ENCODE measurements around the gene KRT36.

KRT36 gene

GRCh38 chr17:41475421-41475820, 14.3 kb downstream of the KRT36 start:
- Histone ChIP-seq H2AK5ac (ENCODE audit: low read length) (no peak overlapping the region), H3K4me2 (ENCODE audit: low read length) (no peak overlapping the region), H2BK15ac (replicated peaks; ENCODE audit: low read depth) (no peak overlapping the region), H3K79me2 (ENCODE audit: control insufficient read depth, insufficient read depth, low read length) (no peaks in the 10 kb centered on the region), H3K27me3 (ENCODE audit: insufficient read depth, low read length, poor library complexity) (no peaks in the 10 kb centered on the region), H3K18ac (ENCODE audit: low read length) (no peak overlapping the region), H3K79me1 (ENCODE audit: low read length) (no peaks in the 10 kb centered on the region), H3K56ac (ENCODE audit: low read length) (no peak overlapping the region), H4K8ac (ENCODE audit: low read depth, low read length) (no peak overlapping the region), H2BK120ac (ENCODE audit: low read depth, low read length) (no peak overlapping the region), H3K4ac (ENCODE audit: low read depth, low read length) (no peak overlapping the region), H3K36me3 (ENCODE audit: control insufficient read depth, insufficient read depth, low read length) (no peaks in the 10 kb centered on the region), H3K23ac (ENCODE audit: low read length) (no peak overlapping the region), H3K27ac (ENCODE audit: low read depth, low read length) (no peak overlapping the region), H3K4me3 (ENCODE audit: low read length) (no peak overlapping the region), H3K9ac (ENCODE audit: low read length) (no peak overlapping the region), H4K5ac (ENCODE audit: low read length) (no peak overlapping the region), H2BK5ac (ENCODE audit: low read length) (no peak overlapping the region), H3K4me1 (ENCODE audit: control insufficient read depth, low read depth, low read length) (no peaks in the 10 kb centered on the region)
- no CpG with 5 or more reads among the region's 4 CpGs for WGBS (ENCODE audit: extremely low coverage, insufficient coverage, low lambda C conversion rate)
- DNase-seq, result no peak

- no peak for DNase-seq
- no peaks in the 10 kb centered on the region for H3K27me3 ChIP-seq (ENCODE audit: insufficient read depth, low read length, poor library complexity)
- no CpG with 5 or more reads among the region's 8 CpGs for WGBS (ENCODE audit: extremely low coverage, insufficient coverage, low lambda C conversion rate)
These were observed 14.8 kb downstream of the KRT36 start for GRCh38 chr17:41474863-41475262.

DNA sequence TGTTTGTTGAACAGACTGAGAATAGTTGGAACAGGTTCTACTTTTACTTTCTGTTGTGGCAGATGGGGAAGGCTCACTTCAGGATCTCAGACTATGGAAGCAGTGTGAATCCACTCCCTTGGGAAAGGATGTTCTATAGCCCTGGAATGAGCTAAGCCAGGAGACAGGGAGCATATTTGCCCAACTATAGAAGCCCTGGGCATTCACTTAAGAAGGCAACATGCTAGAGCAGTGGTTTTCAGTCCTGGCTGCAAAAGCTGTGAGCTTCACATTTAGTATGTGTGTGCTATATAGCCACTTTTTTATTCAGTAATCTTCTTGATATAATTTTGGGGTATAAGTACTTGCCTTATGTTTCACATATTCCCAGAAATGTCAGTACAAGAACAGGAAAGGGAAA, 21.4 kb downstream of the KRT36 start:
- no peak for DNase-seq
- H2BK5ac ChIP-seq (ENCODE audit: low read length), result no peak overlapping the region
- H3K4me1 ChIP-seq (ENCODE audit: control insufficient read depth, low read depth, low read length), result no peaks in the 10 kb centered on the region
- no peaks in the 10 kb centered on the region for H3K27me3 ChIP-seq (ENCODE audit: insufficient read depth, low read length, poor library complexity)
- H3K23ac ChIP-seq (ENCODE audit: low read length), result no peak overlapping the region
- H4K8ac ChIP-seq (ENCODE audit: low read depth, low read length), result no peak overlapping the region
- H2BK120ac ChIP-seq (ENCODE audit: low read depth, low read length), result no peak overlapping the region
- H3K4me3 ChIP-seq (ENCODE audit: low read length), result no peak overlapping the region
- no peak overlapping the region for H3K4me2 ChIP-seq (ENCODE audit: low read length)
- H3K36me3 ChIP-seq (ENCODE audit: control insufficient read depth, insufficient read depth, low read length), result no peaks in the 10 kb centered on the region
- no peak overlapping the region for H2AK5ac ChIP-seq (ENCODE audit: low read length)
- H4K5ac ChIP-seq (ENCODE audit: low read length), result no peak overlapping the region
- H3K4ac ChIP-seq (ENCODE audit: low read depth, low read length), result no peak overlapping the region
- no peak overlapping the region for H3K56ac ChIP-seq (ENCODE audit: low read length)
- no peak overlapping the region for H3K27ac ChIP-seq (ENCODE audit: low read depth, low read length)
- no peaks in the 10 kb centered on the region for H3K79me2 ChIP-seq (ENCODE audit: control insufficient read depth, insufficient read depth, low read length)
- H2BK15ac ChIP-seq (replicated peaks; ENCODE audit: low read depth), result no peak overlapping the region
- no peak overlapping the region for H3K18ac ChIP-seq (ENCODE audit: low read length)
- no peaks in the 10 kb centered on the region for H3K79me1 ChIP-seq (ENCODE audit: low read length)
- H3K9ac ChIP-seq (ENCODE audit: low read length), result no peak overlapping the region

More at GRCh38 chr17:41474863-41475262, 14.8 kb downstream of the KRT36 start:
- Histone ChIP-seq H3K27ac (ENCODE audit: low read depth, low read length) (no peak overlapping the region), H3K4me2 (ENCODE audit: low read length) (no peak overlapping the region), H3K79me1 (ENCODE audit: low read length) (no peaks in the 10 kb centered on the region), H3K18ac (ENCODE audit: low read length) (no peak overlapping the region), H3K79me2 (ENCODE audit: control insufficient read depth, insufficient read depth, low read length) (no peaks in the 10 kb centered on the region), H2BK15ac (replicated peaks; ENCODE audit: low read depth) (no peak overlapping the region), H2BK120ac (ENCODE audit: low read depth, low read length) (no peak overlapping the region), H3K56ac (ENCODE audit: low read length) (no peak overlapping the region), H4K5ac (ENCODE audit: low read length) (no peak overlapping the region), H4K8ac (ENCODE audit: low read depth, low read length) (no peak overlapping the region), H2BK5ac (ENCODE audit: low read length) (no peak overlapping the region), H3K4me3 (ENCODE audit: low read length) (no peak overlapping the region), H3K4me1 (ENCODE audit: control insufficient read depth, low read depth, low read length) (no peaks in the 10 kb centered on the region), H2AK5ac (ENCODE audit: low read length) (no peak overlapping the region), H3K23ac (ENCODE audit: low read length) (no peak overlapping the region), H3K9ac (ENCODE audit: low read length) (no peak overlapping the region), H3K36me3 (ENCODE audit: control insufficient read depth, insufficient read depth, low read length) (no peaks in the 10 kb centered on the region), H3K4ac (ENCODE audit: low read depth, low read length) (no peak overlapping the region)

- Histone ChIP-seq H4K8ac (ENCODE audit: low read depth, low read length) (no peak overlapping the region), H3K27ac (ENCODE audit: low read depth, low read length) (no peak overlapping the region), H2BK5ac (ENCODE audit: low read length) (no peak overlapping the region), H3K4me2 (ENCODE audit: low read length) (no peak overlapping the region), H3K18ac (ENCODE audit: low read length) (no peak overlapping the region), H3K9ac (ENCODE audit: low read length) (no peak overlapping the region), H3K4me3 (ENCODE audit: low read length) (no peak overlapping the region), H2BK15ac (replicated peaks; ENCODE audit: low read depth) (no peak overlapping the region), H4K5ac (ENCODE audit: low read length) (no peak overlapping the region), H3K56ac (ENCODE audit: low read length) (no peak overlapping the region), H3K36me3 (ENCODE audit: control insufficient read depth, insufficient read depth, low read length) (no peaks in the 10 kb centered on the region), H3K4me1 (ENCODE audit: control insufficient read depth, low read depth, low read length) (no peaks in the 10 kb centered on the region), H3K79me2 (ENCODE audit: control insufficient read depth, insufficient read depth, low read length) (no peaks in the 10 kb centered on the region), H3K27me3 (ENCODE audit: insufficient read depth, low read length, poor library complexity) (no peaks in the 10 kb centered on the region), H3K4ac (ENCODE audit: low read depth, low read length) (no peak overlapping the region), H3K23ac (ENCODE audit: low read length) (no peak overlapping the region), H3K79me1 (ENCODE audit: low read length) (no peaks in the 10 kb centered on the region), H2AK5ac (ENCODE audit: low read length) (no peak overlapping the region), H2BK120ac (ENCODE audit: low read depth, low read length) (no peak overlapping the region)
- WGBS (ENCODE audit: extremely low coverage, insufficient coverage, low lambda C conversion rate), result no CpG with 5 or more reads among the region's 4 CpGs
- DNase-seq, result no peak
These were observed 22.1 kb downstream of the KRT36 start for GRCh38 chr17:41467561-41467960.

DNA sequence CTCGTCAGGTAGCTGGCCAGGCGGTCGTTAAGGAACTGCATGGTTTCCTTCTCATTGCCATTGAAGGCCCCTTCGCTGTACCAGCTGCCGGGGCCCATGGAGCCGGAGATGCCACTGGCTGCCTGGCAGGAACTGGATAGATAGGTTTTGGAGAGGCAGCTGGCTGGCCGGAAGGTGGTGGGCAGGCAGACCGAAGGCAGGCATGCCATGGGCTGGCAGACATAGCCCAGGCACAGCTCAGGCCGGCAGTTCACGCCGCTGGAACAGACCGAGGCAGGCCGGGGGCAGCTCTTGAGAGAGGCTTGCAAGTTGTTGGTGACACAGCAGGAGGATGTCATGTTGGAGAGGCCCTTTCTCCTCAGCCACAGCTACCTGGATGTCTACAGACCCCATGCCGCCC, 22.7 kb downstream of the KRT36 start, which contains the start of gene KRT32:
TSS of gene KRT32 (minus strand) at position 399 of the 400 bp plus-strand sequence. CDS start at position 338, 61 bp downstream.
- H3K79me2 ChIP-seq (ENCODE audit: control insufficient read depth, insufficient read depth, low read length), result no peaks in the 10 kb centered on the region
- no peak within 1 kb of the TSS for H3K4ac ChIP-seq (ENCODE audit: low read depth, low read length)
- WGBS (ENCODE audit: extremely low coverage, insufficient coverage, low lambda C conversion rate), result no CpG with 5 or more reads among the region's 14 CpGs
- no peaks in the 10 kb centered on the region for H3K27me3 ChIP-seq (ENCODE audit: insufficient read depth, low read length, poor library complexity)
- no peak within 1 kb of the TSS for H3K18ac ChIP-seq (ENCODE audit: low read length)
- H2BK15ac ChIP-seq (replicated peaks; ENCODE audit: low read depth), result no peak within 1 kb of the TSS
- H3K79me1 ChIP-seq (ENCODE audit: low read length), result no peaks in the 10 kb centered on the region
- H3K9ac ChIP-seq (ENCODE audit: low read length), result no peak within 1 kb of the TSS
- no peak within 1 kb of the TSS for H2BK5ac ChIP-seq (ENCODE audit: low read length)
- H3K27ac ChIP-seq (ENCODE audit: low read depth, low read length), result no peak within 1 kb of the TSS
- H3K56ac ChIP-seq (ENCODE audit: low read length), result no peak within 1 kb of the TSS
- H3K36me3 ChIP-seq (ENCODE audit: control insufficient read depth, insufficient read depth, low read length), result no peaks in the 10 kb centered on the region
- H4K5ac ChIP-seq (ENCODE audit: low read length), result no peak within 1 kb of the TSS
- H4K8ac ChIP-seq (ENCODE audit: low read depth, low read length), result no peak within 1 kb of the TSS
- DNase-seq, result no peak
- no peaks in the 10 kb centered on the region for H3K4me1 ChIP-seq (ENCODE audit: control insufficient read depth, low read depth, low read length)
- no peak within 1 kb of the TSS for H2BK120ac ChIP-seq (ENCODE audit: low read depth, low read length)
- no peak within 1 kb of the TSS for H3K23ac ChIP-seq (ENCODE audit: low read length)
- no peak within 1 kb of the TSS for H3K4me2 ChIP-seq (ENCODE audit: low read length)
- no peak within 1 kb of the TSS for H2AK5ac ChIP-seq (ENCODE audit: low read length)
- no peak within 1 kb of the TSS for H3K4me3 ChIP-seq (ENCODE audit: low read length)

DNA sequence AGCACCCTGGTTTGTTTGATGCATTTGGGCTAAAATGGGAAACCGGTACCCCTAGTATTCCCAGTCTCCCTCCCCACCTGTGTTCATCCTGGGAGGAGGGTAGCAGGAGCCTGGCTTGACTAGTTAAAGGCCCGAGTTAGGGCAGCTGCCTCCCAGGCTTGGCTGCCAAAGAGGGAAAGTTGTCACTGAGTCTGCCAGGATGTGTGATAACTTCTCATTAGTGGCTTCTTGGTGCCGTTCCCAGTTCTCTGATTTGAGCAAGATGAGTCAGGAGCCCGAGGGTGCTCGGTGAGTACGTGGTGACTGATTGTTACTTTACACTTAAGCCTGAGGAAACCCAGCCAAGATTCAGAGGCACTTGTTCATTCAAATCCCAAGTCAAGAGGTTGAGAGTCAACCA, 25.0 kb downstream of the KRT36 start:
- H2BK120ac ChIP-seq (ENCODE audit: low read depth, low read length), result no peak overlapping the region
- no peak overlapping the region for H3K4ac ChIP-seq (ENCODE audit: low read depth, low read length)
- no peak overlapping the region for H2BK15ac ChIP-seq (replicated peaks; ENCODE audit: low read depth)
- H2AK5ac ChIP-seq (ENCODE audit: low read length), result no peak overlapping the region
- H3K4me1 ChIP-seq (ENCODE audit: control insufficient read depth, low read depth, low read length), result no peaks in the 10 kb centered on the region
- no peaks in the 10 kb centered on the region for H3K79me1 ChIP-seq (ENCODE audit: low read length)
- H4K8ac ChIP-seq (ENCODE audit: low read depth, low read length), result no peak overlapping the region
- no peak overlapping the region for H3K9ac ChIP-seq (ENCODE audit: low read length)
- H4K5ac ChIP-seq (ENCODE audit: low read length), result no peak overlapping the region
- WGBS (ENCODE audit: extremely low coverage, insufficient coverage, low lambda C conversion rate), result no CpG with 5 or more reads among the region's 6 CpGs
- no peak overlapping the region for H2BK5ac ChIP-seq (ENCODE audit: low read length)
- no peak overlapping the region for H3K4me2 ChIP-seq (ENCODE audit: low read length)
- no peaks in the 10 kb centered on the region for H3K36me3 ChIP-seq (ENCODE audit: control insufficient read depth, insufficient read depth, low read length)
- no peaks in the 10 kb centered on the region for H3K79me2 ChIP-seq (ENCODE audit: control insufficient read depth, insufficient read depth, low read length)
- no peak overlapping the region for H3K18ac ChIP-seq (ENCODE audit: low read length)
- H3K27me3 ChIP-seq (ENCODE audit: insufficient read depth, low read length, poor library complexity), result no peaks in the 10 kb centered on the region
- H3K4me3 ChIP-seq (ENCODE audit: low read length), result no peak overlapping the region
- no peak overlapping the region for H3K56ac ChIP-seq (ENCODE audit: low read length)
- H3K23ac ChIP-seq (ENCODE audit: low read length), result no peak overlapping the region
- no peak for DNase-seq
- H3K27ac ChIP-seq (ENCODE audit: low read depth, low read length), result no peak overlapping the region
